HG03196 (cell line): ENCODE data around the gene DCAF5.
A peak's percentile ranks its signal among the peaks of the same experiment; 100 is the strongest.
"Not testable (repeated sequence)": the region's sequence is repeated elsewhere in the genome, so short reads cannot be mapped to it uniquely, and the experiment has no call there.

Source experiments
- ATAC-seq: cut with Tn5 transposase; IDR thresholded peaks from one replicate; pipeline ENCODE4 v1.9.1; 2021; ENCODE audit not compliant: unreplicated experiment

The DCAF5 gene, protein sequence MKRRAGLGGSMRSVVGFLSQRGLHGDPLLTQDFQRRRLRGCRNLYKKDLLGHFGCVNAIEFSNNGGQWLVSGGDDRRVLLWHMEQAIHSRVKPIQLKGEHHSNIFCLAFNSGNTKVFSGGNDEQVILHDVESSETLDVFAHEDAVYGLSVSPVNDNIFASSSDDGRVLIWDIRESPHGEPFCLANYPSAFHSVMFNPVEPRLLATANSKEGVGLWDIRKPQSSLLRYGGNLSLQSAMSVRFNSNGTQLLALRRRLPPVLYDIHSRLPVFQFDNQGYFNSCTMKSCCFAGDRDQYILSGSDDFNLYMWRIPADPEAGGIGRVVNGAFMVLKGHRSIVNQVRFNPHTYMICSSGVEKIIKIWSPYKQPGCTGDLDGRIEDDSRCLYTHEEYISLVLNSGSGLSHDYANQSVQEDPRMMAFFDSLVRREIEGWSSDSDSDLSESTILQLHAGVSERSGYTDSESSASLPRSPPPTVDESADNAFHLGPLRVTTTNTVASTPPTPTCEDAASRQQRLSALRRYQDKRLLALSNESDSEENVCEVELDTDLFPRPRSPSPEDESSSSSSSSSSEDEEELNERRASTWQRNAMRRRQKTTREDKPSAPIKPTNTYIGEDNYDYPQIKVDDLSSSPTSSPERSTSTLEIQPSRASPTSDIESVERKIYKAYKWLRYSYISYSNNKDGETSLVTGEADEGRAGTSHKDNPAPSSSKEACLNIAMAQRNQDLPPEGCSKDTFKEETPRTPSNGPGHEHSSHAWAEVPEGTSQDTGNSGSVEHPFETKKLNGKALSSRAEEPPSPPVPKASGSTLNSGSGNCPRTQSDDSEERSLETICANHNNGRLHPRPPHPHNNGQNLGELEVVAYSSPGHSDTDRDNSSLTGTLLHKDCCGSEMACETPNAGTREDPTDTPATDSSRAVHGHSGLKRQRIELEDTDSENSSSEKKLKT

GRCh38 chr14:69152902-69153151 is at the start of gene DCAF5:
DCAF5 (minus strand) TSS chr14:69153119; CDS start chr14:69152978, 141 bp downstream.
- no peak for ATAC-seq

- ATAC-seq: no peak
Measured at GRCh38 chr14:69199786-69200185, 46.9 kb upstream of the DCAF5 start.

DNA sequence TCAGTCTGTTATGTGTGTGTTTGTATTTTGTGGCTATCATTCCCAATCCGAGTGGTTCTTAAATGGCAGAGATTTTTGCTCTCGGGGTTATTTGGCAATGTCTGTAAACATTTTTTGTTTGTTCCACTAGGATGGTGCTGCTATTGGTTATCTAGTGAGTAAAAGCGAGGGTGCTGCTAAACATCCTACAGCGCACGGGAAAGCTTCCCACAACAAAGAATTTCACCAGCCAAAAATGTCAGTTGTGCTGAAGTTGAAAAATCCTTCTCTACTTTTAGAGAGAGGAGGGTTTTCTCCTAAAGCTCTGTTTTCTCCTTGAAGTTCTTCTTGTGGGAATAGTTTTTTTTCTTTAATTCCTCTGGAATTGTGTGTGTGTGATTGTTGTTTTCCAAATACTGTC is 40.8 kb upstream of the DCAF5 start:
- ATAC-seq: no peak

DNA sequence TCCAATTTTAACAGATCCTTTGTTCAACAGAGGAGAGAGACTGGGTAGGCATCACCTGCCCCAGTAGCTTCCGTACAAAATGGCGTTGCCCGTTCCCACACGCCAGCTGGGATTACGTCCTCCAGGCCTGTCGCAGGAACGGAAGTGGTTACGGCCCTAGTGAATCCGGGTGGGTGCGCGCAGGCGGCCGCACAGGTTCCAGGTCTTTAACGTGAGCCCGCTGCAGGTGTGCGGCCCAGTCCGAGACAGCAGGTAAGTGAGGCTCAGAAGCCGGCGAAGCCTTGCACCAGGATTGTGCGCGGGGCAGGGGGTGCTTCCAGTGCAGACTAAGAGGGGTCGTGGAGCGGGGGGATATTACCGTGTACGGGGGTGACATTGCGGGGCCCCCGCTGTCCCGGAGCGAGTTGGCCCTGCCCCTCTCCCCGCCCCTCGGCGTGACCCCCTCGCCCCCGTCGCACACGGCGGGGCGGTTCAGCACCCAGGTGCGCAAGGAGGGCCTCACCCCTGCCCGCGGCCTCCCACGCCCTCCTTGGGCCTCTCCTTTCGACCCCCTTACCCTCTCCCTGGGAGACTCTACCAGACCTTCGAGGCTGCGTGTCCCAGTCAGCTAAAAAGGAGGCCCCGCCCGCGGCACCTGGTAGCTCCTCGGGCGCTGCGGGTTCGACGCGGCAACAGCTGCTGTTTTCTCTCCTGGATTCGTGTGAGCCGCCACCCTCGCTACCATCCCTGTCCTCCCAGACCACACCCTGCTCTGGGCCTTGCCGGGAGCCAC is 38.6 kb upstream of the DCAF5 start, which contains the start of gene EXD2:
Gene EXD2, plus strand, starts transcription at position 159 of the 772 bp plus-strand sequence. CDS start 17,973 bp downstream, outside the sequence.
- peak; percentile 90 for ATAC-seq

- no peak for ATAC-seq
Measured at GRCh38 chr14:69190191-69190590, 37.3 kb upstream of the DCAF5 start.

GRCh38 chr14:69183735-69184134 is 30.8 kb upstream of the DCAF5 start:
- no peak for ATAC-seq

DNA sequence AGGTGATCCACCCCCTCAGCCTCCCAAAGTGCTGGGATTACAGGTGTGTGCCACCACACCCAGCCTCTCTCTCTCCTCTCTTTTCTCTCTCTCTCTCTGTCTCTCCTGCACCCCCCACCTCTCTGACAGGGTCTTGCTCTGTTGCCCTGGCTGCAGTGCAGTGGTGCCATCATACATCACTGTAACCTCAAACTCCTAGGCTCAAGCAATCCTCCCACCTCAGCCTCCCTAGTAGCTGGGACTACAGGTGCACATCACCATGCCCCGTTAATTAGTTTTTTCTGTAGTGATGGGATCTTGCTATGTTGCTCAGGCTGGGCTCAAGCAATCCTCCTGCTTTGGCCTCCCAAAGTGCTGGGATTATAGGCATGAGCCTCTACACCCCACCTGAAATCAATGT is 29.7 kb upstream of the DCAF5 start:
- not testable (repeated sequence) for ATAC-seq

GRCh38 chr14:69181491-69181890 is 28.6 kb upstream of the DCAF5 start:
- ATAC-seq: no peak

- no peak for ATAC-seq
Measured at GRCh38 chr14:69175130-69175529, 22.2 kb upstream of the DCAF5 start.

GRCh38 chr14:69171569-69171968 is 18.6 kb upstream of the DCAF5 start:
- ATAC-seq: no peak

DNA sequence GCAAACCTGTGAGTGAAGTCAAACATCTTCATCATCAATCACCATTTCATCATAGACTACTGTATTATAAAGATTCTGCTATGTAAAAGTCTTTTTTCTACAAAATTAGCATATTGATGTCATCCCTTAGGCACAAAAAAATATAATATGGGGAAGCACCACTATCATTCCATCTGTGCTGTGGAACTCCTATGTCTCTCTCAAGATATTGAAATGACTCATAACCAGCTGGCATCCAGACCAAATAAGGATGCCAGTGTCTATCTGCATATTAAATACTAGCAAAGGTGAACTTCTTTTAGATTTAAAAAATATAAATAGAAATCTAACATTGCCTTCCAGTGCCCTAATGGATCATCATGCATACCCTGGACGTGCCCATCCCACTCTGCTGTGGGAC is 17.9 kb upstream of the DCAF5 start:
- ATAC-seq: no peak

GRCh38 chr14:69165787-69166186 is 12.9 kb upstream of the DCAF5 start:
- ATAC-seq: not testable (repeated sequence)

- ATAC-seq: no peak
Measured at GRCh38 chr14:69161590-69161989, 8.7 kb upstream of the DCAF5 start.

DNA sequence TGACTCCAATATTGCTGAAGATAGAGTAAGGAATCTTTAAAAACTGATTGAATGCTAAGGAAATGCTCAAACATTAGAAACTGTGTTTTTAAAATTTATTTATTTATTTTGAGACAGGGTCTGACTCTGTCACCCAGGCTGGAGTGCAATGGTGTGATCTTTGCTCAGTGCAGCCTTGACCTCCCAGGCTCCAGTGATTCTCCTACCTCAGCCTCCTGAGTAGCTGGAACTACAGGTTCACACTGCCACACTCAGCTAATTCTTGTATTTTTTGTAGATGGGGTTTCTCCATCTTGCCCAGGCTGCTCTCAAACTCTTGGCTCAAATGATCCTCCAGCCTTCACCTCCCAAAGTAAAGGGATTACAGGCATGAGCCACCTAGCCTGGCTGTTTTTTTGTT is 3.3 kb upstream of the DCAF5 start:
- no peak for ATAC-seq

DNA sequence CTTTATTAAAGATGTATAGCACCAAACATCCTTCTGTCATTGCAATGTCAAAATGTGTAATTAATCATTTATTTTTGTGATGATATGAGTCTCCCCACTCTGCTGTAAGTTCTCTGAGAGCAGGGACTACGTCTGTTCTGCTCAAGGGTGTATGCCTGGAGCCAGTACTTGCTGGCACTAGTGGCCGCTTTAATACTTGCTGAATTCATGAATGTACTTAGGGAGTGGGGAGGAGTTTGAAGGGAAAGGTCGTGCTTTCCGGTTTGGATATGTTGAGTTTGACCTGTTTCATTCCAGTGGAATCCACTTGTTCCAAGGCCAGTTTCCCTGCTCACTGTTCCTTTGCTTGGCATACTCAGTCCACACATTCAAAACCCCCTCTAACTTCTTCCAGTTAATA is 1.9 kb upstream of the DCAF5 start:
- ATAC-seq: no peak

GRCh38 chr14:69153873-69154270 is 953 bp upstream of the DCAF5 start:
- ATAC-seq: no peak

DNA sequence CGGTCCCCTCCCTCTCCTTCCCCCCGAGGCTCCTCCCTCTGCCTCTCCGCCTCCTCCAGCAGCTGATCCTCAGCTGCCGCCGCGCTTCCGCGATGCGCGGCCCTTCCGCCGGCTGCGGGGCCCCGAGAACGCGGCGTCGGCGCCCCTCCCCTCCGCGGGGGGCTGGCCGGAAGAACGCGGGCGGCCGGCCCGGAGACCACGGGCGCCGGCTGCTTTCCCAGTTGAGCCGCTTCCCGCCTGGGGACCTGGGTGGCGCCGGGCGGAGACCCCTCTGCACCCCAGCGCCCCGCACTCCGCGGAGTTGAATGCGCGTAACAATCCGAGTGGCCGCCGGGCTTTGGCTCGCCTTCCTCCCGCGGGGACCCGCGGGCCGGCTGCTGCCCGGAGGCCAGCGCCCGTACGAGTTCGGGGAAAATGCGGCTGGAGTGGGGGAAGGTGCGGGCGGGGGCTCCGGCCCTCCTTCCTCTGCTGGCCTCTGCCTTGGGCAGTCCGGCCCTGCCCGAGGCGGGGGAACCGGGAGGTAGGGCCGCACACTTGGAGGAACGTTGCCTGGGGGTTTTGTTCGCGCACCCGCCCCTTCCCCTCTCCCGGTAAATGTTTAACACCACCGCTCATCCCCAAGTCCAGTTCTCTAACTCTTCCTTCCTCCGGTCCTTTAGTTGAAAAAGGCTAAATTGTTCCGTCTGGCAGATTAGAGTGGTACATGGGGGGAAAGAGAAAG is 393 bp upstream of the DCAF5 start:
- ATAC-seq: peak; percentile 84

GRCh38 chr14:69152181-69152901 is 578 bp downstream of the DCAF5 start:
- peak; percentile 3 for ATAC-seq

- ATAC-seq: peak; percentile 43
Measured at GRCh38 chr14:69151458-69152180, 1.3 kb downstream of the DCAF5 start.
